Calu3 (cell line): ENCODE measurements around the gene GCSAML. TPM values are rescaled to one million over a fixed set of nuclear protein-coding genes. Genes with fewer than 3 reads are reported as not detected.

Experiments
- BruUV-seq: library from RNA; stranded (reverse); fragments of 400-500 nt; replicated peaks from 2 replicates; lab custom pipeline; 2021; lab: Mats Ljungman, UMichigan
- CTCF ChIA-PET: fragments of 300-600 bp; sonication (Branson Sonifier 250); formaldehyde crosslinking; loops from one replicate; lab custom pipeline; 2022; ENCODE audit warnings: antibody characterized with exemption; lab: Charles Lee
- DNase-seq: peaks from one replicate; pipeline ENCODE4 v3.0.0; 2022
- H3K27ac Mint-ChIP-seq: one replicate; pipeline ENCODE4 v1.8.0; 2022; ENCODE audit warnings: mixed read lengths; ENCODE audit not compliant: unreplicated experiment
- H3K27me3 Mint-ChIP-seq: one replicate; pipeline ENCODE4 v1.8.0; 2022; ENCODE audit warnings: mixed read lengths; ENCODE audit not compliant: unreplicated experiment
- H3K36me3 Mint-ChIP-seq: one replicate; pipeline ENCODE4 v1.8.0; 2022; ENCODE audit warnings: mild to moderate bottlenecking, moderate library complexity, mixed read lengths; ENCODE audit not compliant: insufficient read depth, unreplicated experiment
- H3K4me1 Mint-ChIP-seq: one replicate; pipeline ENCODE4 v1.8.0; 2022; ENCODE audit warnings: mild to moderate bottlenecking, low read depth, mixed read lengths; ENCODE audit not compliant: unreplicated experiment
- H3K4me3 Mint-ChIP-seq: one replicate; pipeline ENCODE4 v1.8.0; 2022; ENCODE audit warnings: mild to moderate bottlenecking, low read depth, moderate library complexity, mixed read lengths; ENCODE audit not compliant: unreplicated experiment
- H3K9me3 Mint-ChIP-seq: one replicate; pipeline ENCODE4 v1.8.0; 2022; ENCODE audit warnings: low read depth, mixed read lengths; ENCODE audit not compliant: unreplicated experiment
- CTCF ChIP-seq: fragments of 200-600 bp; IDR thresholded peaks from one replicate; pipeline ENCODE4 v1.8.0; 2022; ENCODE audit warnings: antibody characterized with exemption; ENCODE audit not compliant: unreplicated experiment
- intact Hi-C: fragments of 100-400 bp; cut with micrococcal nuclease; formaldehyde crosslinking; loops from one replicate; pipeline ENCODE4 v1.10.0; 2022; ENCODE audit not compliant: unreplicated experiment
- total RNA-seq: library from RNA; stranded (reverse); gene quantifications from 2 replicates; pipeline ENCODE4 v1.2.3, GENCODE V29; 2022

The GCSAML gene
- total RNA-seq, 1 experiment from 2014 or later = not detected

GRCh38 chr1:247551721-247552120 is 2.8 kb downstream of the GCSAML start:
- Mint-ChIP-seq H3K27me3 (no peaks in the 10 kb centered on the region), H3K27ac (no peak overlapping the region), H3K4me3 (no peak overlapping the region), H3K4me1 (no peaks in the 10 kb centered on the region), H3K36me3 (no peaks in the 10 kb centered on the region), H3K9me3 (peaks cover 28% of the 10 kb centered on the region)
- DNase-seq = no peak
- CTCF ChIA-PET = no interaction called here
- intact Hi-C loops = no loop called here
- TF ChIP-seq CTCF = no peak
- BruUV-seq = no TSS peak

- CTCF ChIA-PET = no interaction called here
- Mint-ChIP-seq H3K4me3 (no peak overlapping the region), H3K36me3 (no peaks in the 10 kb centered on the region), H3K4me1 (no peaks in the 10 kb centered on the region), H3K27me3 (no peaks in the 10 kb centered on the region), H3K27ac (no peak overlapping the region), H3K9me3 (peaks cover 32% of the 10 kb centered on the region)
- no peak for TF ChIP-seq CTCF
- DNase-seq = no peak
- no TSS peak for BruUV-seq
- intact Hi-C loops = no loop called here
Measured at GRCh38 chr1:247552231-247552630, 3.3 kb downstream of the GCSAML start.

GRCh38 chr1:247557926-247558674 is 9.2 kb downstream of the GCSAML start:
- Mint-ChIP-seq H3K36me3 (no peaks in the 10 kb centered on the region), H3K27ac (no peak overlapping the region), H3K9me3 (peaks cover 17% of the 10 kb centered on the region), H3K27me3 (no peaks in the 10 kb centered on the region), H3K4me3 (no peak overlapping the region), H3K4me1 (no peaks in the 10 kb centered on the region)
- no peak for DNase-seq
- intact Hi-C loops = no loop called here
- CTCF ChIA-PET = no interaction called here
- TF ChIP-seq CTCF = no peak
- BruUV-seq = no TSS peak

- intact Hi-C loops = no loop called here
- Mint-ChIP-seq H3K27ac (no peak overlapping the region), H3K27me3 (no peaks in the 10 kb centered on the region), H3K36me3 (no peaks in the 10 kb centered on the region), H3K9me3 (peaks cover 15% of the 10 kb centered on the region), H3K4me3 (no peak overlapping the region), H3K4me1 (no peaks in the 10 kb centered on the region)
- no peak for TF ChIP-seq CTCF
- DNase-seq = no peak
- BruUV-seq = no TSS peak
- CTCF ChIA-PET = no interaction called here
Measured at GRCh38 chr1:247561711-247562110, 12.8 kb downstream of the GCSAML start.
